Ammon's horn (tissue), 1 donor: ENCODE measurements around the gene GINS1.
A peak's percentile ranks its signal among the peaks of the same experiment; 100 is the strongest.
"Not testable (repeated sequence)": the region's sequence is repeated elsewhere in the genome, so short reads cannot be mapped to it uniquely, and the experiment has no call there.

ENCODE experiments used
- DNase-seq: peaks from one replicate; pipeline ENCODE4 v3.0.0-alpha.2; 2016; ENCODE audit warnings: low spot score

GINS1 gene

GRCh38 chr20:25389858-25390537 is 17.5 kb upstream of the GINS1 start:
- peak; percentile 17 for DNase-seq

GRCh38 chr20:25390538-25391528 is 16.6 kb upstream of the GINS1 start, which contains the start of gene ABHD12:
ABHD12 (minus strand) TSS chr20:25390835; CDS start chr20:25390703, 132 bp downstream.
- peak; percentile 97 for DNase-seq

GRCh38 chr20:25394276-25394675 is 13.2 kb upstream of the GINS1 start:
- no peak for DNase-seq

- DNase-seq: no peak
Observed at GRCh38 chr20:25394996-25395395, 12.5 kb upstream of the GINS1 start.

- DNase-seq: no peak
Observed at GRCh38 chr20:25397096-25397495, 10.4 kb upstream of the GINS1 start.

- no peak for DNase-seq
Observed at GRCh38 chr20:25397821-25398220, 9.7 kb upstream of the GINS1 start.

- DNase-seq: no peak
Observed at GRCh38 chr20:25398376-25399036, 9.0 kb upstream of the GINS1 start.

GRCh38 chr20:25399037-25399430 is 8.4 kb upstream of the GINS1 start:
- DNase-seq: peak; percentile 83

GRCh38 chr20:25400291-25400732 is 7.2 kb upstream of the GINS1 start:
- not testable (repeated sequence) for DNase-seq

GRCh38 chr20:25402583-25402982 is 4.9 kb upstream of the GINS1 start:
- DNase-seq: no peak

GRCh38 chr20:25408170-25408547 is 686 bp downstream of the GINS1 start:
- no peak for DNase-seq

- DNase-seq: no peak
Observed at GRCh38 chr20:25408890-25409289, 1.4 kb downstream of the GINS1 start.

- DNase-seq: no peak
Observed at GRCh38 chr20:25418776-25419175, 11.3 kb downstream of the GINS1 start.

- no peak for DNase-seq
Observed at GRCh38 chr20:25421102-25421501, 13.6 kb downstream of the GINS1 start.

- DNase-seq: no peak
Observed at GRCh38 chr20:25422032-25422431, 14.6 kb downstream of the GINS1 start.

- no peak for DNase-seq
Observed at GRCh38 chr20:25424536-25424935, 17.1 kb downstream of the GINS1 start.

GRCh38 chr20:25437153-25437581 is 29.7 kb downstream of the GINS1 start:
- no peak for DNase-seq

GRCh38 chr20:25439328-25439727 is 31.9 kb downstream of the GINS1 start:
- DNase-seq: no peak

GRCh38 chr20:25444556-25444955 is 37.1 kb downstream of the GINS1 start:
- DNase-seq: no peak

- DNase-seq: no peak
Observed at GRCh38 chr20:25447671-25448070, 40.2 kb downstream of the GINS1 start.

- DNase-seq: no peak
Observed at GRCh38 chr20:25452333-25452732, 44.9 kb downstream of the GINS1 start.

GRCh38 chr20:25453035-25453810 is 45.8 kb downstream of the GINS1 start:
- DNase-seq: no peak
